GM12864 (cell line): ENCODE data around the gene SCN2B.

Source experiments
- DNase-seq: peaks from one replicate; pipeline ENCODE4 v3.0.0-alpha.2; 2011; ENCODE audit warnings: low read depth
- H3K4me3 ChIP-seq: 2 replicates; pipeline ENCODE4 v1.5.1; 2011; ENCODE audit warnings: mild to moderate bottlenecking, low read depth, low read length, control low read depth
- CTCF ChIP-seq: IDR thresholded peaks from 2 replicates; pipeline ENCODE4 v1.5.1; 2011; ENCODE audit warnings: low read depth, mild to moderate bottlenecking, moderate library complexity, low read length, control low read depth, inconsistent platforms; ENCODE audit errors: missing control alignments

The SCN2B gene

GRCh38 chr11:118157186-118157895 lies 19.1 kb downstream of the SCN2B start:
- no peak for TF ChIP-seq CTCF
- no peak for DNase-seq
- no peak overlapping the region for H3K4me3 ChIP-seq

- no peak for TF ChIP-seq CTCF
- DNase-seq: no peak
- H3K4me3 ChIP-seq: no peak overlapping the region
These were observed 19.8 kb downstream of the SCN2B start for GRCh38 chr11:118156531-118157185.

GRCh38 chr11:118155776-118156530 lies 20.5 kb downstream of the SCN2B start:
- DNase-seq: no peak
- no peak overlapping the region for H3K4me3 ChIP-seq
- TF ChIP-seq CTCF: no peak

- H3K4me3 ChIP-seq: no peak overlapping the region
- TF ChIP-seq CTCF: no peak
- no peak for DNase-seq
These were observed 21.8 kb downstream of the SCN2B start for GRCh38 chr11:118154641-118155040.

GRCh38 chr11:118153976-118154375 lies 22.5 kb downstream of the SCN2B start:
- no peak overlapping the region for H3K4me3 ChIP-seq
- no peak for DNase-seq
- no peak for TF ChIP-seq CTCF

GRCh38 chr11:118153516-118153915 lies 22.9 kb downstream of the SCN2B start:
- no peak for TF ChIP-seq CTCF
- H3K4me3 ChIP-seq: no peak overlapping the region
- DNase-seq: no peak
